K562 (cell line): ENCODE data around the gene ARHGAP35. TPM values are rescaled to one million over a fixed set of nuclear protein-coding genes. Genes with fewer than 3 reads are reported as not detected.

Source experiments
- ADNP ChIP-seq: fragments of 200-800 bp; sonication (Bioruptor generic); IDR thresholded peaks from 2 replicates; pipeline ENCODE4 v1.6.1; 2016; ENCODE audit warnings: missing genetic modification characterization, missing compliant biosample characterization
- CHD1 ChIP-seq: fragments of 200-600 bp; sonication (generic); IDR thresholded peaks from one replicate; pipeline ENCODE4 v1.6.1; 2012; ENCODE audit warnings: mild to moderate bottlenecking, moderate library complexity, low read length, inconsistent platforms
- ERF ChIP-seq: fragments of 450-650 bp; formaldehyde crosslinking; IDR thresholded peaks from 2 replicates; pipeline ENCODE4 v1.4.0; 2020; ENCODE audit warnings: mild to moderate bottlenecking, mixed read lengths
- GTF2E2 ChIP-seq: fragments of 200-800 bp; sonication (Bioruptor generic); IDR thresholded peaks from 2 replicates; pipeline ENCODE4 v1.6.1; 2016; ENCODE audit warnings: missing genetic modification characterization, missing compliant biosample characterization
- MEF2D ChIP-seq: conservative IDR thresholded peaks from 2 replicates; pipeline ENCODE4 v1.6.1; 2016; ENCODE audit warnings: low read depth, missing genetic modification characterization, missing compliant biosample characterization
- POLR2H ChIP-seq: IDR thresholded peaks from 2 replicates; pipeline ENCODE4 v1.6.1; 2016; ENCODE audit warnings: missing genetic modification characterization, low read depth, mild to moderate bottlenecking, control low read depth, missing compliant biosample characterization, moderate library complexity
- RBBP5 ChIP-seq: fragments of 200-600 bp; sonication (generic); IDR thresholded peaks from 2 replicates; pipeline ENCODE4 v1.6.1; 2012; ENCODE audit warnings: borderline replicate concordance, mild to moderate bottlenecking, low read length, control low read depth, inconsistent platforms; ENCODE audit not compliant: insufficient read depth, poor library complexity, severe bottlenecking
- RCOR1 ChIP-seq, 2 experiments: IDR thresholded peaks; 2 replicates each; pipeline ENCODE4 v1.6.1; 2012; ENCODE audit warnings: low read depth in 2 of 2, low read length in 2 of 2, borderline replicate concordance in 1 of 2, improper control_type of control experiment in 1 of 2
- SIN3A ChIP-seq, 2 experiments: fragments of 150-350 bp in 1 of 2; IDR thresholded peaks; 2 replicates each; pipeline ENCODE4 v1.6.1; 2011 to 2016; ENCODE audit warnings: borderline replicate concordance in 2 of 2, low read depth in 2 of 2, low read length in 2 of 2, mild to moderate bottlenecking in 2 of 2, moderate library complexity in 2 of 2; ENCODE audit not compliant: control insufficient read depth in 1 of 2
- TAF1 ChIP-seq: IDR thresholded peaks from 2 replicates; pipeline ENCODE4 v1.6.1; 2011; ENCODE audit warnings: mild to moderate bottlenecking, low read length, moderate library complexity; ENCODE audit not compliant: insufficient read depth, control insufficient read depth, severe bottlenecking; ENCODE audit errors: extremely low read depth
- TARDBP ChIP-seq: fragments of 450-650 bp; IDR thresholded peaks from 2 replicates; pipeline ENCODE4 v1.6.1; 2016
- ZNF121 ChIP-seq: sonication (generic); formaldehyde crosslinking; conservative IDR thresholded peaks from 2 replicates; pipeline ENCODE4 v1.8.0; 2022; ENCODE audit warnings: missing genetic modification reagents
- ZNF175 ChIP-seq: fragments of 200-800 bp; sonication (Bioruptor generic); IDR thresholded peaks from 2 replicates; pipeline ENCODE4 v1.6.1; 2016; ENCODE audit warnings: low read depth, mild to moderate bottlenecking, missing genetic modification characterization, missing compliant biosample characterization
- ZNF445 ChIP-seq: fragments of 250-450 bp; sonication (Bioruptor Pico); IDR thresholded peaks from 2 replicates; pipeline ENCODE4 v1.4.0; 2020; ENCODE audit warnings: low read depth, mild to moderate bottlenecking, moderate library complexity
- polyA plus RNA-seq, 8 experiments: library from polyadenylated mRNA; depleted of rRNA in 4 of 8; stranded (reverse) in 5 of 8; unstranded in 3 of 8; fragments of >200 nt; fragmentation: Nextera tagmentation in 2 of 8; fragmentation: Illumina TruSeq in 1 of 8; extraction: Ambion mirVana in 2 of 8; extraction: Trizol in 1 of 8; gene quantifications; 2 replicates each; pipeline versions ENCODE4 v1.2.1 to v1.2.3, GENCODE V29; 2011 to 2014; ENCODE audit warnings: inconsistent platforms in 1 of 8, missing spikeins in 1 of 8
- total RNA-seq, 7 experiments: library from RNA; depleted of rRNA in 6 of 7; stranded (reverse); fragments of >200 nt in 6 of 7; fragmentation: Illumina TruSeq in 2 of 7; extraction: Trizol in 2 of 7; gene quantifications; 2 replicates each; pipeline versions ENCODE4 v1.2.1 to v1.2.3, GENCODE V29; 2011 to 2021; ENCODE audit warnings: low replicate concordance in 1 of 7
- TF ChIP-seq, protein P1 (sequence below), 2 experiments: fragments of 450-650 bp; IDR thresholded peaks; 2 replicates each; pipeline ENCODE4 v1.6.1; 2018; ENCODE audit warnings: mild to moderate bottlenecking in 2 of 2, low read depth in 1 of 2; ENCODE audit not compliant: partially characterized antibody in 2 of 2
- TF ChIP-seq, protein P2 (sequence below): sonication (generic); formaldehyde crosslinking; IDR thresholded peaks from 2 replicates; pipeline ENCODE4 v1.8.0; 2022; ENCODE audit warnings: mild to moderate bottlenecking, missing genetic modification reagents
- TF ChIP-seq, protein P3 (sequence below): fragments of 450-650 bp; formaldehyde crosslinking; IDR thresholded peaks from 2 replicates; pipeline ENCODE4 v1.4.0; 2022; ENCODE audit warnings: mild to moderate bottlenecking, moderate library complexity

ARHGAP35 gene
- total and polyA plus RNA-seq, 9 of the 15 experiments (the other 6 are each of a cell fraction or from before 2014, with no cell fraction given) = 0.27 to 26.4 (median 10.2) TPM

DNA sequence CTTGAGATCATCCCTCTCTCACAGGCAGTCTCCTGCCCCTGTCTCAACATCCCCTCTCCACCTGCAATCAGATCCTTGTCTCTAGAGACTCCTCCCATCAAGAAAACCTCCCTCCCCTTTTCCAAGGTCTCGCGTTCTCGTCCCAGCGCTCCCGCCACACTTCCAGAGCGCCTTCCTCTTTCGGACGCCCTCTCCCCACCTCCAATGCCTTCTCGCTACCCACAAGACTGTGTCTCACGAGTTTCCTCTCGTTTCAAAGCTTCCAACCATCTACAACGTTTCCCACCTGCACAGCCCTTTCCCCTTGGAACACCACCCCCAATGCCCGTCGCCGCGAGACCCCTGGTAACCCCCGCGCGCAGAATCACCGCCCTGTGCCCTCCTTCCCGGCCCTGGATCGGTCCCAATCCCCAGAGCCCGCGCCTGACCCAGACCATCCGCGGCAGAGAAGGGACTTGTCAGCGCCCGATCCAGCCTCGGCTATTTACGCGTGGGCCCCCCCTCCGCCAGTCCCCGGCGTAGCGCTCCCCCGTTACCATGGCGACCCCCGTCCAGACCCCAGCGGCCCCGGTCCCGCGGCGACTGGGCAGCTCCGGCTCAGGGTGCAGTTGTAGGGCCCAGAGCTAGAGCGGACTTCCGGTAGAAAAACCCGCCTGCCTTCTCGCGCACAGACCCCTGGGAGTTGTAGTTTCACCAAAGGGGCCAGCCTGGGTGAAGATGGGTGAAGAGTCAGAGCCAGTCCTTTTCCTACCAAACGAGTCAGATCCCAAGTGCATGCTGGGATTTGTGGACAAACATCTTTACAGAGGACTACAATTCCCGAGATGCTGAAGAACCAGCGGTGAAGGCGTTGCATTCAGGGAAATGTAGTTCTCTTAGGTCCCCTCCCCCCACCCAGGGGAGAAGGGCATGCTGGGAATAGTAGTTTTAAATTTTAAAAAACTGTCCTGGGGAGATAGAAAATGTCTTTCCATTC lies 10.3 kb upstream of the ARHGAP35 start, which contains the start of gene AP2S1 (continued):
- TF ChIP-seq, protein P1, sequence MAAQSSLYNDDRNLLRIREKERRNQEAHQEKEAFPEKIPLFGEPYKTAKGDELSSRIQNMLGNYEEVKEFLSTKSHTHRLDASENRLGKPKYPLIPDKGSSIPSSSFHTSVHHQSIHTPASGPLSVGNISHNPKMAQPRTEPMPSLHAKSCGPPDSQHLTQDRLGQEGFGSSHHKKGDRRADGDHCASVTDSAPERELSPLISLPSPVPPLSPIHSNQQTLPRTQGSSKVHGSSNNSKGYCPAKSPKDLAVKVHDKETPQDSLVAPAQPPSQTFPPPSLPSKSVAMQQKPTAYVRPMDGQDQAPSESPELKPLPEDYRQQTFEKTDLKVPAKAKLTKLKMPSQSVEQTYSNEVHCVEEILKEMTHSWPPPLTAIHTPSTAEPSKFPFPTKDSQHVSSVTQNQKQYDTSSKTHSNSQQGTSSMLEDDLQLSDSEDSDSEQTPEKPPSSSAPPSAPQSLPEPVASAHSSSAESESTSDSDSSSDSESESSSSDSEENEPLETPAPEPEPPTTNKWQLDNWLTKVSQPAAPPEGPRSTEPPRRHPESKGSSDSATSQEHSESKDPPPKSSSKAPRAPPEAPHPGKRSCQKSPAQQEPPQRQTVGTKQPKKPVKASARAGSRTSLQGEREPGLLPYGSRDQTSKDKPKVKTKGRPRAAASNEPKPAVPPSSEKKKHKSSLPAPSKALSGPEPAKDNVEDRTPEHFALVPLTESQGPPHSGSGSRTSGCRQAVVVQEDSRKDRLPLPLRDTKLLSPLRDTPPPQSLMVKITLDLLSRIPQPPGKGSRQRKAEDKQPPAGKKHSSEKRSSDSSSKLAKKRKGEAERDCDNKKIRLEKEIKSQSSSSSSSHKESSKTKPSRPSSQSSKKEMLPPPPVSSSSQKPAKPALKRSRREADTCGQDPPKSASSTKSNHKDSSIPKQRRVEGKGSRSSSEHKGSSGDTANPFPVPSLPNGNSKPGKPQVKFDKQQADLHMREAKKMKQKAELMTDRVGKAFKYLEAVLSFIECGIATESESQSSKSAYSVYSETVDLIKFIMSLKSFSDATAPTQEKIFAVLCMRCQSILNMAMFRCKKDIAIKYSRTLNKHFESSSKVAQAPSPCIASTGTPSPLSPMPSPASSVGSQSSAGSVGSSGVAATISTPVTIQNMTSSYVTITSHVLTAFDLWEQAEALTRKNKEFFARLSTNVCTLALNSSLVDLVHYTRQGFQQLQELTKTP (IDR thresholded peaks at IDR 0.05; ENCODE audit: low read depth in 1 of 2, partially characterized antibody in 2 of 2) = peak; percentile 89 to 100
- TF ChIP-seq GTF2E2 (0 out of 2 replicates have a peak, but pooled peaks have one; percentile 66), TARDBP (no peak; the same call in 1 of the 2 replicates), TAF1 (peak; percentile 58), RCOR1 (IDR thresholded peaks at IDR 0.05; ENCODE audit: borderline replicate concordance in 1 of 2, low read depth in 2 of 2, low read length in 2 of 2) (peak in 1 of 2 experiments; percentile 76; a peak in 2 of 4 replicates), ERF (CRISPR knock-in tag) (0 out of 2 replicates have a peak, but pooled peaks have one; percentile 71), ZNF121 (no peak), ADNP (tag) (peak; percentile 41; the same call in 1 of the 2 replicates), CHD1 (no peak), ZNF175 (CRISPR knock-in tag) (peak; percentile 97), POLR2H (tag) (peak; percentile 77), RBBP5 (peak; percentile 70), SIN3A (IDR thresholded peaks at IDR 0.05; ENCODE audit: borderline replicate concordance in 2 of 2, control insufficient read depth in 1 of 2, low read depth in 2 of 2, low read length in 2 of 2) (peak; percentile 79 to 87; a peak in 3 of 4 replicates), MEF2D (tag) (peak; percentile 83; the same call in 1 of the 2 replicates), ZNF445 (CRISPR knock-in tag) (no peak)
- TF ChIP-seq, protein P2, sequence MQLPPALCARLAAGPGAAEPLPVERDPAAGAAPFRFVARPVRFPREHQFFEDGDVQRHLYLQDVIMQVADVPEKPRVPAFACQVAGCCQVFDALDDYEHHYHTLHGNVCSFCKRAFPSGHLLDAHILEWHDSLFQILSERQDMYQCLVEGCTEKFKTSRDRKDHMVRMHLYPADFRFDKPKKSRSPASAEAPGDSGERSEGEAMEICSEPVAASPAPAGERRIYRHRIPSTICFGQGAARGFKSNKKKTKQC (CRISPR knock-in tag) = 0 out of 2 replicates have a peak, but pooled peaks have one; percentile 13
- TF ChIP-seq, protein P3, sequence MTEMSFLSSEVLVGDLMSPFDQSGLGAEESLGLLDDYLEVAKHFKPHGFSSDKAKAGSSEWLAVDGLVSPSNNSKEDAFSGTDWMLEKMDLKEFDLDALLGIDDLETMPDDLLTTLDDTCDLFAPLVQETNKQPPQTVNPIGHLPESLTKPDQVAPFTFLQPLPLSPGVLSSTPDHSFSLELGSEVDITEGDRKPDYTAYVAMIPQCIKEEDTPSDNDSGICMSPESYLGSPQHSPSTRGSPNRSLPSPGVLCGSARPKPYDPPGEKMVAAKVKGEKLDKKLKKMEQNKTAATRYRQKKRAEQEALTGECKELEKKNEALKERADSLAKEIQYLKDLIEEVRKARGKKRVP = peak; percentile 63
